GM04504 (cell line): ENCODE data around the gene TATDN2.

Source experiments
- DNase-seq: peaks from one replicate; pipeline ENCODE4 v3.0.0-alpha.2; 2012; ENCODE audit warnings: low read depth

Gene TATDN2, protein sequence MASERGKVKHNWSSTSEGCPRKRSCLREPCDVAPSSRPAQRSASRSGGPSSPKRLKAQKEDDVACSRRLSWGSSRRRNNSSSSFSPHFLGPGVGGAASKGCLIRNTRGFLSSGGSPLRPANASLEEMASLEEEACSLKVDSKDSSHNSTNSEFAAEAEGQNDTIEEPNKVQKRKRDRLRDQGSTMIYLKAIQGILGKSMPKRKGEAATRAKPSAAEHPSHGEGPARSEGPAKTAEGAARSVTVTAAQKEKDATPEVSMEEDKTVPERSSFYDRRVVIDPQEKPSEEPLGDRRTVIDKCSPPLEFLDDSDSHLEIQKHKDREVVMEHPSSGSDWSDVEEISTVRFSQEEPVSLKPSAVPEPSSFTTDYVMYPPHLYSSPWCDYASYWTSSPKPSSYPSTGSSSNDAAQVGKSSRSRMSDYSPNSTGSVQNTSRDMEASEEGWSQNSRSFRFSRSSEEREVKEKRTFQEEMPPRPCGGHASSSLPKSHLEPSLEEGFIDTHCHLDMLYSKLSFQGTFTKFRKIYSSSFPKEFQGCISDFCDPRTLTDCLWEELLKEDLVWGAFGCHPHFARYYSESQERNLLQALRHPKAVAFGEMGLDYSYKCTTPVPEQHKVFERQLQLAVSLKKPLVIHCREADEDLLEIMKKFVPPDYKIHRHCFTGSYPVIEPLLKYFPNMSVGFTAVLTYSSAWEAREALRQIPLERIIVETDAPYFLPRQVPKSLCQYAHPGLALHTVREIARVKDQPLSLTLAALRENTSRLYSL

DNA sequence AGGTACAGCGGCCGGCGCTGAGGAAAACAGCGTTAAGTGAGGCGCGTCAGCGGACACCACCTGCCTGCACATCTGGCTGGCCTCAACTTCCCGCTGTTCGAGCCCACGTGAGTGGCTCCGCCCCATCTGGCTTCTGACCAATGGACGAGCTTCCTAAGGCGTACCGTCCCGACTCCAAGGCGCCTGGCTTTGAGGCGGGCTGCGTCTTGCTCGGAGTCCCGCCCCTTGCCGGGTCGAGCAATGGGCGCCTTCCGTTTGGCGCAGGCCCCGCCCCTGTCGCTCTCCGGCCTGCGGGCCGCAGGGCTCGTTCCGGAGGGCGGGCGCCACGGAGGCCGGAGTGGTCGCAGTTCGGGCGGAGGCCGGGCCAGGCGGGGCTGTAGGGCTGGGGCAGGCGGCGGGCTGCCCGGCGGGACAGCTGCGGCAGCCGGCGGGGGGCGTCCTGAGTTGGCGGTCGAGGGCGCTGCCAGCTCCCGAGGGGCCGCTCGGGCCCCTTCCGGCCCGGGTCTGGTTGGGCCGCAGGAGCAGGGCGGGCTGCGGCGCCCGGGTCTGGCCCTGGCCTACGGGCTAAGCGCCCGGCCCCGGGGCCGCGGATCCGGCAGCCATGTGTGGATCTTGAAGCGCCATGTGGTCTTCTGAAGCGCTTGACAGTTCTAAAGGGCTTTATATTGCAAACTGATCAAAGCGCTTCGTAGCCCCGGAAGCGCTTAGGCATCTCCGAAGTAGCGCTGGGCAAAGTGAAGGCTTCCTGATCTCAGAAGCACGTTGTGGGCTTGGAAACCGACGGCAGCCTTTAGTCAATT, at the start of gene TATDN2:
Gene TATDN2, plus strand, starts transcription at position 276 of the 800 bp plus-strand sequence. CDS start 742 bp downstream, outside the sequence.
- DNase-seq, result peak; percentile 89

DNA sequence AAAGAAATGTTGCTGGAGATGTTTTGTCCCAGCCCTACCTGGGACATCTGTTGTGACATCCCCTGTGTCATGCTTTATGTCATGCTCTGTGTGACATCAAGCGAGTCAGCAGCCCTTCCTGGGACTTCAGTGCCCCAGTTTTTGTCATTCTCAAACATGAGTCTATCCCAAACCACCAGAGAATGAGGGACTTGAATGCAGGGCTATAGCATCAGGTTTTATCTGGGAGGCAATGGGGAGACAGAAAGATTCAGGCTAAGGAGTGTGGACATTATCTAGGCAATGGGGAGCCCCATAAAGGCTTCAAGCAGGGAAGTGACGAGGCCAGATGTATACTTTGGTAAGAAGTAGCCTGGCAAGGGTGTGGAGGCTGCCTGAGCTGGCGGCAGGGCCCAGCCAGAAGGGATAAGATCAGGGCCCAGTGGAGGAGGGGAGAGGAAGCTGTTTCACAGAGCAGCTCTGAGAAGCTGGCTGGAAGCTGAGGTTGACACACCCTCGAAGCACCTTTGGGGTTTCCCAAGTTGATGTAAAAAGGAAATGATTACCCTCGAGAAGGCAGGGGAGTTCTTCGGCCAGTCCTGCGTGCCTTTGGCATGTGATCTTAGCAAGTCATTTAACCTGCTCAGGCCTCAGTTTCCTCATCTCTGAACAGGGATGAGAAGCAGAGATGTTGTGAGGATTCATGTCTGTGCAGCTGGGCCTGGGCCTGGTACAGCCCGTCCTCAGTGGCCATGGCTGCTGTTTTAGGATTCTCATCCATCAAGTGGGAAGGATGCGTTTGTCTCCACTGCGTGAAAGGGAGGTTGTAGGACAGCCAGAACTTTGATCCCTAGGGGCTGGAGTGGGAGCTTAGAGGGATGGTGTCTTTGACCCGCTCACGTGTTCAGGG, 49.3 kb upstream of the TATDN2 start:
- no peak for DNase-seq

DNA sequence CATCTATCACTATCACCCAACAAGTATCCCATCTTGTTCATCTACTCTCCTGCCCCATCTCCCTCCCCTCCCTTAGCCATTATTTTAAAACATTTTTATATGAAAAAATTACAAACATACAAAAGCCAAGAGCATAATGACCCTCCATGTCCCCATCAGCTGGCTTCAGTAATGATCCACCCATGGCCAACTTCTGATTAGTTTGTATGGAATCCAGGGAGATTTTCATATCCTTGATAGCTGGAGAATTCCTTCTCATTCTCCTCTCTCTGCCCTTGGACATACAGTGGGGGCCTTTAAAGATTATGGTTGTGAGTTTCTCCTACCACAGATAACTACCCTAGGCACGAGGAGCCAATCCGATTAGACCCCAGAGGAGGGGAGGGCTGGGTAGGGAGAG, 43.3 kb upstream of the TATDN2 start:
- DNase-seq, result no peak

DNA sequence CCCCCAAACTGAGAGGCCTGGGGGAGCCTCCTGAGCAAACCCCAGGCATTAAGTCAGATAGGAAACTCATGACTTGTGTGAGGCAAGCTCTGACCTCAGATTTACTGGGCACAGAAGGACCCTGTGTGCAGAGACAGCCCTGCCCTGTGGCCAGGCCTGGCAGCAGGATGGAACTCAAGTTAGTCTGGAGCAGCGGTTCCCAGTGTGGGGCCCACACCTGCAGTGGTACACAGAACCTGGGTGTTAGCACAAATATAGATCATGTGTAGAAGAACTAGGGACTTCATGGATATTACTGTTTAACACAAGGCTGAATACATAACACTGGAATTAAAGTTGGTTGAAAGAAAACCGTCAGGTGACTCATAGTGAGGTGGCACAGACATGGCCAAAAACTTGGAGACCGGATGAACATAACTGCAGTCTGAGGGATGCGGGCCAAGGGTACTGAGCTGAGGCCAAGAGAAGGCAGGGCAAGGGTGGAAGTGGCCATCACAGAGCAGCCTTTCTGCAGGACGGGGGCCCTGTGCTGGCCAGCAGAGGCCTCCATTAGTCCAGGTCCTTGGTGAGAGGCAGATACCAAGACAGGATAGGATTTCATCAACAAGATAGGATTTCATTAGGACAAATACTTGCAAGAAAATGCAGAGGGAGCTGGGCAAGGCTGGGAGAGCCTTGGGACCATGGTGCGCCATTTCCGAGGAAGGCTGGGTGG, 42.7 kb upstream of the TATDN2 start:
- peak; percentile 83 for DNase-seq

DNA sequence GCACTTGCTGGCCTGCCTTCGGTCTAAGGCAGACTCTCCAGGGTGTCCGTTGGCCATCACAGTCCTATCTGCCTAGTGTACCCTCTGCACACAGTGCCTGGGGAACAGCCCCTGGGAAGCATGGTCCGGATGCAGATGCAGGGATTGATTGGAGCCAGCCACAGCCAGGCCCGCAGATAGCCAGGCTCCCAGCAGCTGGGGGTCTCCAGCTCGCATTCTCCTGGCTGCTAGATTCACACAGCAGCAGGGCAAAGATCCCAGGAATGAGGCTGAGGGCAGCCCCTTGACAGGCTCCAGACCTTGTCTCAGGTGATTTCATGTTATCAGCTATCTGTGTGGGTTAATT, 42.1 kb upstream of the TATDN2 start:
- no peak for DNase-seq

DNA sequence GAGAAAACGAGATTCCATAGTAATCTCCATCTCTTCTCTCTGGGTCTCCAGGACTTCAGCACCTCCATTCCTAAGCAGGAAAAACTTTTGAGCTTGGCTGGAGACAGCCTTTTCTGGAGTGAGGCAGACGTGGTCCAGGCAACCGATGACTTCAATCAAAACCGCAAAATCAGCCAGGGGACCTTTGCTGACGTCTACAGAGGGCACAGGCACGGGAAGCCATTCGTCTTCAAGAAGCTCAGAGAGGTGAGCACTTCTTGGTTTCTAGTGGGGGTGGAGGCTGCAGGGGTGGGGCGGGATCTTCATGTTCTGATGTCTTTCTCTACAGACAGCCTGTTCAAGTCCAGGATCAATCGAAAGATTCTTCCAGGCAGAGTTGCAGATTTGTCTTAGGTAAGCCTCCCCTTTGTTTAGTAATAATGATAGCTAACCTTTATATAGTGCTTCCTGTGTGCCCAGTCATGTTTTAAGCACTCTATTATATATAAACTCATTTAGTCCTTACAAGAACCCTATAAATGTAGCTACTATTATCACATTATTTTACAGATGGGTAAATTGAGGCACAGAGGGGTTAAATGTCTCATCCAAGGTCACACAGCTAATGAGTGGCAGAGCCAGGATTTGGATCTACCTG, 35.0 kb upstream of the TATDN2 start:
- no peak for DNase-seq

DNA sequence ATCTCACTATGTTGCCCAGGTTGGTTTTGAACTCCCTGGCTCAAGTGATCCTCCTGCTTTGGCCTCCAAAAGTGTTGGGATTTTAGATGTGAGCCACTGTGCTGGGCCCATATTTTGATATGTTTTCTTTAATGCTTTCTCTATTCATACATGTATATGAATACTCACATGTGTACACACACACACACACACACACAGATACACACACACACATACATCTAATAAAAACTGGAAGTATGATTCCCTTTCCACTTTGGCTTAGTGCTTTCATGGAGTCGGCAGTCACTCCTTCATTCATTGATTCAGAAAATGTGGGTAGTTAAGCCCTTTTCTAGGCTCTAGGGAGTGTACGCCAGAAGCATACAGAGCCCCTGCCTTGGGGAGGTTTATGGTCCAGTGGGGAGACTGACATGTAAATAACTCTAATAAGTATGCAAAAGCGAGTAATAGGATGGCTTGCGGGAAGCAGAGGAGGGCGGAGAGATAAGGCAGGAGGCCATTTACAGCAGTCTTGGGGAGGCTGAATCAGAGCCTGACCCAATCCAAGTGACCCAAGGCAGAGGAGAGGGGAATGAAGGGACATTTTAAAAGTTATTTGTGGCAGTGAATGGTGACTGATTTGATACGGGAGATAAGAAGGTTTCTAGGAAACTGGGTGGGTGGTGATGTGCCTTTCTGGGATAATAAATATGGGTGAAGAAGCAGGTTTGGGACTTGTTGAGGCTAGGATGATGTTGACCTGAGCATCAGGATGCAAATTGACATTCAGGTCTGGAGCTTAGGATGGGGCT, 32.5 kb upstream of the TATDN2 start:
- no peak for DNase-seq

DNA sequence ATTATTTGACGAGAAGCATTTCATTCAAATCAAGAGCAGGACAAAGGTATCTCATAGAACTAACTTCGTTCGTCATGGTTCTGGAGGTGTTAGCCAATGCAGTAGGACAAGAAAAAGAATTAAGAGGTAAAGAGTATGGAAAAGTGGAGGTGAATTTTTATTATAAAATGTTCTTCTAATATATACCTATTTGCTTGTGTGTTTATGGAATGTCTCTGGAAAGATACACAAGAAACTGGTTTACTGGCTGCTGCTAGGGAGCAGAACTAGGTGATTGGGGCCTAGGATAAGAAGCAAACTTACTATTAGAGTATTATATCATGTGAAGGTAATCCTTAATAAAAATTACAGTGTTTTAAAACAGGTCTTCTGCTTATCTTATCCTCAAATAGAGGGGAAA, 30.9 kb upstream of the TATDN2 start:
- no peak for DNase-seq

DNA sequence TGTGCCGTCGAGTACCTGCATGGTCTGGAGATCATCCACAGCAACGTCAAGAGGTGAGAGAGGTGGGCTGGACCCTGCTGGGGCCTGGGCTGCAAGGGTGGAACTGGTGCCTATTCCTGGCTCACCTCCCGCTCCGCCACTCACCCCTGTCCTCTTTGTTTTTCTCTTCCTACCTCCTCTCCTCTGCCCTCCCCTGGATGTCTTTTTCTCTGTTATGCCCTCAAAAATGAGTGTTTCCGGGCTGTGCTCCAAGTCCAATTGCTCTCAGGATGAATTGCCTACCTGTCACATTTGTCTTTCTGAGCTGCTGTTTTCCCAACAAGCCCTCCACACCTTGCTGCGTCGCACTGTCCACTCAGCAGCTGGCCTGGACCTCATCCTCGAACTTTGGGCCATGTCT, 28.5 kb upstream of the TATDN2 start:
- no peak for DNase-seq

DNA sequence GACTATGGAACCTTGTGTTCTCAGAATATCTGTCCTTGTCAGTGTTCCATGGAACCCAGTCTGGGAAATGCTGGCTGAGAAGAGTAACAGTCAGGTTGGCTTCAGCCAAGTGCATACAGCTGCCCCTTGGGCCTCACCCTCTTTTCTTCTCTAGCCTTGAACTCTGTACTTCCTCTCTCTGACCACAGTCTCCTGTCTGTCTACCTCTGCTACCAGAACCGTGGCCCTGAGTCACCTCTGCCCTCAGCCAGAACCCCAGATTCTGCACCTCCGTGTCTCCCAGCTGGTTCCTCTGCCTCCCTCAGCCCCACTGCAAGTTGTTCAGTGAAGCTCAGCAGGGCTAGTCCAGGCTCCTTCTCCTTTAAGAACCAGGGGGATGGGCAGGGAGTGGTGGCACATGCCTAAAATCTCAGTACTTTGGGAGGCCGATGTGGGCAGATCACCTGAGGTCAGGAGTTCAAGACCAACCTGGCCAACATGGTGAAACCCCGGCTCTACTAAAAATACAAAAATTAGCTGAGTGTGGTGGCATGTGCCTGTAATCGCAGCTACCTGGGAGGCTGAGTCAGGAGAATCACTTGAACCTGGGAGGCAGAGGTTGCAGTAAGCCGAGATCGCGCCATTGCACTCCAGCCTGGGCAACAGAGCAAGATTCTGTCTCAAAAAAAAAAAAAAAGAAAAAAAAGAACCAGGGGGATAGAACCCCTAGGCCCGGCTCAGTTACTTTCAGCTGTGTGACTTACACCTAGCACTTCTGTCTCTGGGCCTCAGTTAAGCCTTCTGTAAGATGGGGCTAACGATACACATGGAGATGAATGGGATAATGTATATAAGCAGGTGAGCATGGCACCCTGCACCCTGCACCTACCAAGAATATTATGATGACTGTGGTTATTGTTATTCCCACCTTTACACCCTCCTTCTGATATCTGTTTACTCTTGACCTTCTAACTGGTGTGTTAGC, 24.3 kb upstream of the TATDN2 start:
- DNase-seq, result no peak

DNA sequence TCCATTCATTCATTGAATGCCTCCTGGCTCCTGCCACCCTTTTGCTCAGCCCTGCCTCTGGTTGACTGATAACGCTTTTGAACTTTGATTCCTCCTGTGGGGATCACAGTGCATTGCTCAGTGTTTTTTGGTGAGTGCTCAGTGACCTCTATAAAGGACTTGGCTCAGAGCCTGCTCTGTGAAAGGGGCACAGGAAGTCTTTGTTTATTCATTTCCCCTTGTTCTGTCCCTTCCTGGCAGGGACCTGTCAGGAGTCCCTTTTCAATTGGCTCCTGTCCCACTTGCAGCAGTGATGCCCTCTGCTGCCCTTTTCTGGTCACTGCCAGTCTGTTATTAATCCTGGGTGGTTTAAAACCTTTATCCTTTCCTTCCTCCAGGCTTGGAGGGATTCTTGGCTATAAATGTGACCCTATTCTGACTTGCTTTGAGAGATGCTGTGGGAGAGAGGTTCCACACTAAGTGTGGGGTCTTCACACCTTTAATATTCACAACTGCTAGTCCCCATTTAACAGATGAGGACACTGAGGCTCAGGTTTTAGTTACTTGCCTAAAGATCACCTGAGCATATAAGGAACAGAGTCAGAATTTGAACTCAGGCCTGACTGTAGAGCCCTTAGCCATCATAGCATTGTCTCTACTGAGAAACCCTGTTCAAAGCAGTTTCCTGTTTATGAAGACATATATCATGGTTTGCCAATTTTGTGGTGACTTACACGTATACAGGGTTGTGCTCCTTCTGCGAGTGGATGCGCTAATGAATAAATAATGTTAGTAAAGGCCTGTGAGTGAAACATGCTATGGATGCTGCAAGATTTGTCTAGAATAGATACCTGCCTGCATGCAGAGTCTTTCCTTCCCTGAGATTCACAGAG, 23.2 kb upstream of the TATDN2 start:
- no peak for DNase-seq

DNA sequence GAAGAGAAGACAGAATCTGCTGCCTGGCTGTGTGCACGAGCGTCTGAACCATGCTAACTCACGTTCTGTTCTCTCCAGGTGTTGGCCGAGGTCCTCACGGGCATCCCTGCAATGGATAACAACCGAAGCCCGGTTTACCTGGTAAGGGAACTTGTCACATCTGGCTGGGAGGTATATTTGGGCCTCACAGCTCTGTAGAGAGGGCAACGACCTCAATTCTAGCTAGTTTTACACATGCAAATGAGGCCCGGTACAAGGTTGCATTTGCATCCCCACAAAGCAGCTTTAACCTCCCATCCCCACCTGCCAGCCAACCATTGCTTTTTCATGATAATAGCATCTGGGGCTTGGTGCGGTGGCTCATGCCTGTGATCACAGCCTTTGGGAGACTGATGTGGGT, 22.0 kb upstream of the TATDN2 start:
- DNase-seq, result no peak

DNA sequence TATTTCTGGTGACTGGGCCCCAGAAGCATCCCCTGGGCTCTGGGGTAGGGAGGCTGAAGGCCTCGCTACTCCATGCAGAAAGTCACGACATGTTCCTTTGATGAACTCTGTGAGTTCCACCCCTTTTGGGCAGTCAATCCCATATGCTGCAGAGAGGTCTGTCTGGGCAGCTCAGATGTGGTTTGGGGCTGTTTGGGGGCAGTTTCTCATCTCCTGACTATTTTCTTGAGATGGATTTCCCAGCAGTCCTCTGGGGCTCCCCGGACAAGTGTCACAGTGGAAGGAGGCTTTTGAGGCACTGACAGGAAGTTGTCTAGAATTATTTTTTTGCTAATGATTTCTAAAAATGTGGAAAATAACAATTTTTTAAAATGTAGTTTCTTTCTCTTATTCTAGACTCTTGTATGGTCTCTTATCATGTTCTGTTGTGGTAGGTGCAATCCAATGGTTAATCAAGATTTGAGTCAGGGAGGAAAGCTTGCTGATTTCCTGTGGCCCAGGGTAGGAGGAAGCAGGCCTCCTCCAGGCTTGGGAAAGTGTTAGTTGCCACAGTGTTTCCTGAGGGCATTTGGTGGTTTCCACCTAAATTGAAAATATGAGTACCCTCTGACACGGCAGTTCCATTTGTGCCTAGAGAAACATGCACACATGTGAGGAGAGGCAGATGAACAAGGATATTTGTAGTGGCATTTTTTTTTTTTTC, 19.9 kb upstream of the TATDN2 start:
- DNase-seq, result no peak

DNA sequence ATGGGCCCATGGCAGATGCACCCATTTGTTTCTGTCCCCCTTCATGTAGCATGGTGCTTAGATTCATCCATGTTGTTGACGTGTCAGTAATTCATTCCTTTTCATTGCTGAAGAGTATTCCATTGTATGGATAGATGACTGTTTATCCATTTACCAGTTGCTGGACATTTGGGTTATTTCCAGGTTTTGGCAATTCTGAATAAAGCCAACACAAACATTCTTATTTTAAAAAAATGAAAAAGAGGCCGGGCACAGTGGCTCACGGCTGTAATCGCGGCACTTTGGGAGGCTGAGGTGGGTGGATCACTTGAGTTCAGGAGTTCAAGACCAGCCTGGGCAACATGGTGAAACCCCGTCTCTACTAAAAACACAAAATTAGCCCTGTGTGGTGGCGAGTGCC, 18.7 kb upstream of the TATDN2 start:
- no peak for DNase-seq

DNA sequence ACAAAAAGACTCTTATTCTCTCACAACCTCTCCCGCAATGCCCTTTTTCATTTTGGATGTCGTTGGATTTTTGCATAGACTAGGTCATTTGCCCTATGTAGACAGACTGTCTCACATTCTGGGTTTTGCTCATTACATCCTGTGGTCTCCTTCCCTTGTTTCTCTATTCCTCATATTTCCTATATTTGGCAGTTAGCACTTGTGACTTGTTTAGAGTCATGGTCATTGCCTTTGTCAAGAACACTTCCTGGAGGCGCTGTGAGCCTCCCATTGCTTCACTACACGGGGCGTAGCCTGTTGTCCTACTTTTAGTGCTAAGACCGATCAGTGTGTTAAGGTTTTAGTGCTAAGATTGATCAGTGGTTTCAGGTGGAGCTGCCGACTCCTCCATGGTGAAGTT, 16.1 kb upstream of the TATDN2 start:
- no peak for DNase-seq

DNA sequence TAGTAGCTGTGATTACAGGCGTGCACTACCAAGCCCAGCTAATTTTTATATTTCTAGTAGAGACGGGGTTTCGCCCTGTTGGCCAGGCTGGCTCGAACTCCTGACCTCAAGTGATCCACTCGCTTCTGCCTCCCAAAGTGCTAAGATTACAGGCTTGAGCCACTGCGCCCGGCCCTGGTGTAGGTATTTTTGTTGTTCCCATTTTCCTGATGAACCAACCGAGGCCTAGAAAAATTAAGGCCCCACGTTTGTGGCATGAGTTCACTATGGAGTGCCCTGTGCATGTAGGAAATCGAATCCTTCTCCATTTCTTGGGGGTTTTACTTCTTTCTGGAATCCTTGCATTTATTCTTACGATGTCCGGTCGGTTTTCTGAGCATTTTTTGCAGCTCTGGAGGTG, 14.3 kb upstream of the TATDN2 start:
- DNase-seq, result no peak
